GM18508 (cell line): ENCODE measurements around the gene RBP5.

ENCODE experiments used
- ATAC-seq: cut with Tn5 transposase; IDR thresholded peaks from one replicate; pipeline ENCODE4 v1.9.1; 2021; ENCODE audit warnings: moderate number of reproducible peaks; ENCODE audit not compliant: insufficient read depth, unreplicated experiment

RBP5 gene

GRCh38 chr12:7128681-7129286 lies at the start of gene RBP5:
Gene RBP5 (minus strand): TSS chr12:7128889. CDS start chr12:7128775, 114 bp downstream.
- no peak for ATAC-seq

- ATAC-seq = no peak
Measured at GRCh38 chr12:7178481-7178880, 49.8 kb upstream of the RBP5 start.

- ATAC-seq = no peak
Measured at GRCh38 chr12:7176595-7176994, 47.9 kb upstream of the RBP5 start.

GRCh38 chr12:7175493-7175892 lies 46.8 kb upstream of the RBP5 start:
- ATAC-seq = no peak

GRCh38 chr12:7171854-7172253 lies 43.2 kb upstream of the RBP5 start:
- no peak for ATAC-seq

GRCh38 chr12:7169951-7170350 lies 41.3 kb upstream of the RBP5 start:
- ATAC-seq = no peak

GRCh38 chr12:7162691-7163114 lies 34.0 kb upstream of the RBP5 start:
- no peak for ATAC-seq

GRCh38 chr12:7161811-7162210 lies 33.1 kb upstream of the RBP5 start:
- ATAC-seq = no peak

- ATAC-seq = no peak
Measured at GRCh38 chr12:7161327-7161726, 32.6 kb upstream of the RBP5 start.

- ATAC-seq = no peak
Measured at GRCh38 chr12:7160183-7160582, 31.5 kb upstream of the RBP5 start.

- no peak for ATAC-seq
Measured at GRCh38 chr12:7158781-7159609, 30.3 kb upstream of the RBP5 start.

GRCh38 chr12:7157391-7157790 lies 28.7 kb upstream of the RBP5 start:
- no peak for ATAC-seq

- ATAC-seq = no peak
Measured at GRCh38 chr12:7156259-7157197, 27.8 kb upstream of the RBP5 start.

- ATAC-seq = no peak
Measured at GRCh38 chr12:7155471-7156034, 26.9 kb upstream of the RBP5 start.

- ATAC-seq = no peak
Measured at GRCh38 chr12:7154901-7155470, 26.3 kb upstream of the RBP5 start.

- ATAC-seq = no peak
Measured at GRCh38 chr12:7154042-7154441, 25.4 kb upstream of the RBP5 start.

GRCh38 chr12:7152818-7153217 lies 24.1 kb upstream of the RBP5 start:
- no peak for ATAC-seq

- no peak for ATAC-seq
Measured at GRCh38 chr12:7151532-7151931, 22.8 kb upstream of the RBP5 start.

- ATAC-seq = no peak
Measured at GRCh38 chr12:7150841-7151240, 22.2 kb upstream of the RBP5 start.

GRCh38 chr12:7150356-7150755 lies 21.7 kb upstream of the RBP5 start:
- ATAC-seq = no peak
